DMS53 treated with DMSO at 0.1 percent for 48 hours (cell line): ENCODE measurements around the gene MAD1L1.

Experiments used
- DNase-seq: peaks from one replicate; lab custom pipeline; 2025; ENCODE audit not compliant: unreplicated experiment; lab: John Stamatoyannopoulos, UW

The MAD1L1 gene

GRCh38 chr7:2106440-2106839 is 126.3 kb downstream of the MAD1L1 start:
- no peak for DNase-seq

GRCh38 chr7:2105917-2106316 is 126.8 kb downstream of the MAD1L1 start:
- DNase-seq, result no peak

- no peak for DNase-seq
These were observed 127.5 kb downstream of the MAD1L1 start for GRCh38 chr7:2105280-2105679.

- DNase-seq, result no peak
These were observed 128.0 kb downstream of the MAD1L1 start for GRCh38 chr7:2104716-2105115.

GRCh38 chr7:2104107-2104710 is 128.5 kb downstream of the MAD1L1 start:
- DNase-seq, result peak; percentile 79

- DNase-seq, result no peak
These were observed 129.5 kb downstream of the MAD1L1 start for GRCh38 chr7:2103071-2103898.

GRCh38 chr7:2102375-2102723 is 130.4 kb downstream of the MAD1L1 start:
- DNase-seq, result no peak

GRCh38 chr7:2101630-2102374 is 130.9 kb downstream of the MAD1L1 start:
- DNase-seq, result no peak

GRCh38 chr7:2100278-2101208 is 132.2 kb downstream of the MAD1L1 start:
- DNase-seq, result peak; percentile 4

GRCh38 chr7:2099048-2099957 is 133.4 kb downstream of the MAD1L1 start:
- DNase-seq, result no peak

- no peak for DNase-seq
These were observed 134.2 kb downstream of the MAD1L1 start for GRCh38 chr7:2098496-2098895.

GRCh38 chr7:2098056-2098455 is 134.7 kb downstream of the MAD1L1 start:
- DNase-seq, result no peak

- DNase-seq, result no peak
These were observed 135.3 kb downstream of the MAD1L1 start for GRCh38 chr7:2097492-2097891.

- no peak for DNase-seq
These were observed 135.9 kb downstream of the MAD1L1 start for GRCh38 chr7:2096692-2097387.

GRCh38 chr7:2095436-2095835 is 137.3 kb downstream of the MAD1L1 start:
- DNase-seq, result no peak

GRCh38 chr7:2094454-2095045 is 138.2 kb downstream of the MAD1L1 start:
- DNase-seq, result no peak

GRCh38 chr7:2093843-2094220 is 138.9 kb downstream of the MAD1L1 start:
- DNase-seq, result no peak

- DNase-seq, result no peak
These were observed 139.4 kb downstream of the MAD1L1 start for GRCh38 chr7:2093215-2093842.
